ENCODE data around the gene TBR1. TPM values are rescaled to one million over a fixed set of nuclear protein-coding genes. Genes with fewer than 3 reads are reported as not detected.

Gene TBR1
- total and polyA plus RNA-seq, 2 experiments from 2014 or later: 0.48 TPM; not detected in 1

DNA sequence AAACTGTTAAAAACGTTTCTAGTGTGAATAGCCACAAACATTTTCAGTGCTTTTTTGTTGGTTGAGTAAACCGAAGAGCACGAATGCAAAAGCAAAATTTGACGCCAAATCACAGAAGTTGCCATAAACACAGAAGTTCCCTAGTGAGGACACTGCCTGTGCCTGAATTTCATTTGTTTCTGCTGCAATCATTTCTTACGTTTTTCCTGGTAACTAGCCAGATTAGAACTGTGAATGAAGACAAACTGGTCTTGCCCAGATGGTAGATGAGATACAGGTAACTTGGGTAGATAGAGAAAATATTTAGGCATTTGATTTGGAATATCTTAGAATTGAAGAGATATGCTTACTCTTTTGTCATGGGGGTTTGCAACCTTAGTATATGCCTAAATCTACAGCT lies 9.8 kb upstream of the TBR1 start:
- TF ChIP-seq, protein P1, sequence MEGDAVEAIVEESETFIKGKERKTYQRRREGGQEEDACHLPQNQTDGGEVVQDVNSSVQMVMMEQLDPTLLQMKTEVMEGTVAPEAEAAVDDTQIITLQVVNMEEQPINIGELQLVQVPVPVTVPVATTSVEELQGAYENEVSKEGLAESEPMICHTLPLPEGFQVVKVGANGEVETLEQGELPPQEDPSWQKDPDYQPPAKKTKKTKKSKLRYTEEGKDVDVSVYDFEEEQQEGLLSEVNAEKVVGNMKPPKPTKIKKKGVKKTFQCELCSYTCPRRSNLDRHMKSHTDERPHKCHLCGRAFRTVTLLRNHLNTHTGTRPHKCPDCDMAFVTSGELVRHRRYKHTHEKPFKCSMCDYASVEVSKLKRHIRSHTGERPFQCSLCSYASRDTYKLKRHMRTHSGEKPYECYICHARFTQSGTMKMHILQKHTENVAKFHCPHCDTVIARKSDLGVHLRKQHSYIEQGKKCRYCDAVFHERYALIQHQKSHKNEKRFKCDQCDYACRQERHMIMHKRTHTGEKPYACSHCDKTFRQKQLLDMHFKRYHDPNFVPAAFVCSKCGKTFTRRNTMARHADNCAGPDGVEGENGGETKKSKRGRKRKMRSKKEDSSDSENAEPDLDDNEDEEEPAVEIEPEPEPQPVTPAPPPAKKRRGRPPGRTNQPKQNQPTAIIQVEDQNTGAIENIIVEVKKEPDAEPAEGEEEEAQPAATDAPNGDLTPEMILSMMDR (IDR thresholded peaks at IDR 0.05; ENCODE audit: low read depth, low read length): no peak
- no peaks in the 10 kb centered on the region for H3K4me1 ChIP-seq (ENCODE audit: low read depth)
- no peak overlapping the region for H3K27ac ChIP-seq

DNA sequence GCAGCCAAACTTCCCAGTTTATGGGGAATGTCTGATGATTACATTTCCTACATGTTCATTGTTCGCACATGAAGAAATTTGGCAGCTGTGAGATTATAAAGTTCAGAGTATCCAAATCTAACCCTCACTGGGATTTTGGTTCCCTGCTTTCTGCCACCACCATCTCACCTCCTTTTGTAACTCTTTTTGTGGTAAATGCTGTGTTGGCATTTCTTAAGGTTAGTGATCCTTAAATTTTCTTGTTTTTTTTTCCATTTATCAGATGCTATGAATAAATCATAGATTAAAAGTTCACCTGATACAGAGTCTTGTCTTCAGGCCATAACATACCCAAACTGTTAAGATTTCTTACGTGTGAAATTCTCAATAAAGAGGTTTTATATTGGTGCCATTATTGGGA lies 8.5 kb upstream of the TBR1 start:
- Histone ChIP-seq H3K4me1 (ENCODE audit: low read depth) (no peaks in the 10 kb centered on the region), H3K36me3 (no peaks in the 10 kb centered on the region), H3K27me3 (peaks cover 13% of the 10 kb centered on the region), H3K9me3 (ENCODE audit: low read depth) (no peaks in the 10 kb centered on the region), H3K4me3 (no peak overlapping the region), H3K27ac (no peak overlapping the region)
- DNase-seq (ENCODE audit: low read depth in 1 of 2, low spot score in 1 of 2): no peak
- TF ChIP-seq, protein P1 (IDR thresholded peaks at IDR 0.05; ENCODE audit: low read depth, low read length): no peak

More for the DNA sequence above, 9.8 kb upstream of the TBR1 start:
- Histone ChIP-seq H3K36me3 (peaks cover under 1% of the 10 kb centered on the region), H3K9me3 (ENCODE audit: low read depth) (no peaks in the 10 kb centered on the region), H3K4me3 (no peak overlapping the region), H3K27me3 (no peaks in the 10 kb centered on the region)
- no peak for DNase-seq (ENCODE audit: low read depth in 1 of 2, low spot score in 1 of 2)

DNA sequence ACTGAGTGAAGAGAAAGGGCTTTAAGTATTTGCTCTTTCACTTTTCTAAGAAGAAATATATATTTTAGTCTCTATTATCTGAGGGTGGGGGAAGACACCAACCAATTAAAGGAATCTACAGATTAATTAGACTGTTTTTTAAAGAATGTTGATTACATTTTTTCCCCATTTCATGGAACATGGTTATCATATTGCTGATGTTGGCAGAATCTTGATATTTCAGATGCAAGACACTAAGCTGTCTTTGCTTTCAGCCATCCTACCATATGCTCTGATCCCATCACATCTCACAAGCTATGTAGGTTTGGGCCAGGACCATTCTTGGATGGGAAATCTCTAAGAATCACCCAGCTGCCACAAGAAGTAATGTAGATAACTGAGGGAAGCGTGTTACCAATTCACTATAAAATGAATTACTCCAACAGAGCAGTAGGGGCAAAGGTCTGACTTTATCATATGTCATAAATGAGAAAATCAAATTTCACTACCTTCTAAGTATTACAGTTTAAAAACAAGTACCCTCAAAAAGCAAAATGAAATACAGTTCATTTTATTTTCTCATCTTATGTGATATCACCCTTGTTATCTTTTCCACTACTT lies 6.7 kb upstream of the TBR1 start:
- no peaks in the 10 kb centered on the region for H3K36me3 ChIP-seq
- DNase-seq (ENCODE audit: low read depth in 1 of 2, low spot score in 1 of 2): no peak
- peaks cover 7% of the 10 kb centered on the region for H3K4me1 ChIP-seq (ENCODE audit: low read depth)
- no peak overlapping the region for H3K27ac ChIP-seq
- TF ChIP-seq, protein P1 (IDR thresholded peaks at IDR 0.05; ENCODE audit: low read depth, low read length): no peak
- no peaks in the 10 kb centered on the region for H3K9me3 ChIP-seq (ENCODE audit: low read depth)
- H3K4me3 ChIP-seq: no peak overlapping the region
- H3K27me3 ChIP-seq: peaks cover 31% of the 10 kb centered on the region

DNA sequence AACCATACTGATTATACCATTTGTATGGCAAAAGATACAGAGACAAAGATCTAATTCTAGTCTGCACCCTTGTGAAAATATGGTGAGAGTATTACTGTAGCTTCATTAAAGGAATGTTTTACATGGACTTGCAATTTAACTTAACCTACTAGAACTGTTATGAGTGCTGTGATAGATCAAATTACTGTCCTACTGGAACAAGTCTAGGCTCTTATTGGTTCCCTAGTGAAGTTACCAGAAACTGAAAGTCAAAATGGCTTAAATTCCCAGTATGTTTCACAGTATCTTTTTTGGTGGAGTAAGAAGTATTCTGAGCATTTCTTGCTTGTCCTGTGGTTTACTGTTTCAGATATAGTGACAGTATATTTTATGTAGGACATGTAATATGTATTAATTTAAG lies 3.8 kb upstream of the TBR1 start:
- TF ChIP-seq, protein P1 (IDR thresholded peaks at IDR 0.05; ENCODE audit: low read depth, low read length): no peak
- DNase-seq (ENCODE audit: low read depth in 1 of 2, low spot score in 1 of 2): peak in 1 of 2 donors; percentile 23
- Histone ChIP-seq H3K4me3 (no peak overlapping the region), H3K27me3 (peaks cover 60% of the 10 kb centered on the region), H3K36me3 (no peaks in the 10 kb centered on the region), H3K9me3 (ENCODE audit: low read depth) (no peaks in the 10 kb centered on the region), H3K27ac (no peak overlapping the region), H3K4me1 (ENCODE audit: low read depth) (peaks cover 21% of the 10 kb centered on the region)

DNA sequence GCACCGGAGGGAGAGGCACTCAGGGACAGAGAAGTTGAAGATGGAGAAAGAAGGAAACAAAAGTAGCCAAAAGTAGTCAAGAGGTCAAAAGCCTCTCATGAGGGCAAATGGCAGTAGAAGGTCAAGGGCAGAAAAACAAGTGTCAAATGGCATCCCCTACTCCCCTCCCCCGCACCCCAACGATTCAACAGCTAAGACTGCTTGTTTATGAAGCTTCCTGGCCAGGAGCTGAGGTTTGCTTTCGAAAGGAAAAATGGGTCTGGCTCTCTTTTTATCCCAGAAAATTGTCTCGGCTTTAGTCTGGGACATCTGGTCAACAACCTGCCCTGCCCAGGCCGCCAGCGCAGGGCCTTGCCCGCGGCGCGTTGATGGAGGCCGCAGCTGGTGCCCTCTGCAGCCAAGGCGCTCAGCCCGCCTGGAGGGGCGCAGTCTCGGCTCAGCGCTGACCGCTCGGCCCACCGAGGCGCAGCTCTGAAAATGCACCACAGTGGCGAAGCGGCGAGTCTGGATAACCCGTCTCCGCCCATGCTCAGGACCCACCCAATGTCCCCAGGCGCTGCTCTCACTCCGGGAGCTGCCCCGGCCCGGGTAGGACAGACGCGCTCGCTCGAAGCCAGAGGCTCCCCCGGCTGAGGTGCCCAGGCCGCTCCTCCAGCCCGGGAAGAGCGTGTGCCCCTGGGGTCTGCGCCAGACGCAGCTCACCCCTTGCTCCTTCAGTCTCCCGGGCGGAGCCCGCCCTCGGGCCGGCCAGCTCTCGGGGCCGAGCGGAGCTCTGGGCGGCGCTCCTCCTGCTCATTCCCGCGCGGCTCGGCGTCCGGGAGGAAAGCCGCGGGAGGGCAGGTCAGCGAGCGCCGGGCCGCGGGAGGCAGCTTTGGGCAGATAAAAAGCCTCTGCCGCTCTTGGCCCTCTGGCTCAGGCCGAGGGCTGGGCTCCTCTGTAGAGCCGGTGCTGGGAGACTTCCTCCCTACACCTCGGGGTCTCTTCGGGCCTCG lies 1.8 kb upstream of the TBR1 start:
- peak; percentile 53 to 67 for DNase-seq (ENCODE audit: low read depth in 1 of 2, low spot score in 1 of 2)
- Histone ChIP-seq H3K27me3 (peaks cover 80% of the 10 kb centered on the region), H3K36me3 (no peaks in the 10 kb centered on the region), H3K27ac (no peak overlapping the region), H3K4me1 (ENCODE audit: low read depth) (peaks cover 25% of the 10 kb centered on the region), H3K9me3 (ENCODE audit: low read depth) (no peaks in the 10 kb centered on the region), H3K4me3 (peak overlapping the region; percentile 31)
- TF ChIP-seq, protein P1 (IDR thresholded peaks at IDR 0.05; ENCODE audit: low read depth, low read length): peak; percentile 17

Measured in cardiac muscle cell (in vitro differentiated cells and primary cell).